Measurements from ENCODE around the gene ZNF608. TPM values are rescaled to one million over a fixed set of nuclear protein-coding genes. Genes with fewer than 3 reads are reported as not detected.

The ZNF608 gene
- total RNA-seq, 6 experiments from 2014 or later = 0.28 to 0.85 (median 0.33) TPM

DNA sequence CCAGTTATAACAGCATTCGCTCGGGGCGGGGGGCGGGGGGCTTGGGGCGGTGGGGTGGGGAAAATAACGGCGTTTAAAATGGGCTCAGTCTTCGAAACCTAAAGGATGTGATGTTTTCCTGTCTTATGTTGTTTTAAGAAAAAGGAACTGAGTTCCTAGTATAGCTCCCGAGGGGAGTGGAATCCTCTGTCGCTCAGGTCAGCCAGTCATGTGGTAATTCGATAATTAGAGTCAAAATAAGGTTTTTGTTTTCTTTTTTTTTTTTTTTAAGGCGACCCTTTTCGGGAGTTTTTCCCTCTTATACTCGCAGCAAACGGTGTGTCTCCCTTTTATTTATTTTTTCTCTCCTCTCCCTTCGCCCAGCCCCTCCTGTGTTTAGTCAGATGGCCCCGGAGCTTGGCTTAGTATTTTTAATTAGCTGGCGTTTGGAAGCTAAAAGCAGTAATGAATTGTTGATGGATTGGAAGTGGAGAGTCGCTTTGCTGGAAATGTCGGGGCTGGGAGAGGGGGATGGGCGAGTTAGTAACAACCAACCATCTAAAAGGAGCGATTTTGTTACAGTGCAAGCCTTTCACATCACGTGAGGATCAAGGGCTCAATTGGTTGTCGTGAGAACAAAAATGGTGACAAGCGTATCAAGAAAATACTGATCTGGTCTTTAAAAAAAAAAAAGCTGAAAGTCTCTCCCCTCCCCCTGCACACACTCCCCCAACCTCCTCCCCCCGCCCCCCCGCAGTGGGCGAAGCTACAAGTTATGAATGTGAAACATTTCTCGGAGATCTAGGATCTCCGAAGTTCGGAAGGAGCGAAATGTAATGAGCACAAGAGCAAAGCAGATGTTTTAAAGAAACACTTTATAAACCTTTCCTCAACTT lies 714 bp upstream of the ZNF608 start:
- H3K27me3 Mint-ChIP-seq (ENCODE audit: insufficient read depth) = peaks cover 30% of the 10 kb centered on the region
- DNase-seq = no peak
- H3K9me3 Mint-ChIP-seq = no peaks in the 10 kb centered on the region
- H3K4me3 Mint-ChIP-seq = peak overlapping the region; percentile 74
- H3K4me1 Mint-ChIP-seq (ENCODE audit: low read depth) = peaks cover 34% of the 10 kb centered on the region
- TF ChIP-seq, protein P1, sequence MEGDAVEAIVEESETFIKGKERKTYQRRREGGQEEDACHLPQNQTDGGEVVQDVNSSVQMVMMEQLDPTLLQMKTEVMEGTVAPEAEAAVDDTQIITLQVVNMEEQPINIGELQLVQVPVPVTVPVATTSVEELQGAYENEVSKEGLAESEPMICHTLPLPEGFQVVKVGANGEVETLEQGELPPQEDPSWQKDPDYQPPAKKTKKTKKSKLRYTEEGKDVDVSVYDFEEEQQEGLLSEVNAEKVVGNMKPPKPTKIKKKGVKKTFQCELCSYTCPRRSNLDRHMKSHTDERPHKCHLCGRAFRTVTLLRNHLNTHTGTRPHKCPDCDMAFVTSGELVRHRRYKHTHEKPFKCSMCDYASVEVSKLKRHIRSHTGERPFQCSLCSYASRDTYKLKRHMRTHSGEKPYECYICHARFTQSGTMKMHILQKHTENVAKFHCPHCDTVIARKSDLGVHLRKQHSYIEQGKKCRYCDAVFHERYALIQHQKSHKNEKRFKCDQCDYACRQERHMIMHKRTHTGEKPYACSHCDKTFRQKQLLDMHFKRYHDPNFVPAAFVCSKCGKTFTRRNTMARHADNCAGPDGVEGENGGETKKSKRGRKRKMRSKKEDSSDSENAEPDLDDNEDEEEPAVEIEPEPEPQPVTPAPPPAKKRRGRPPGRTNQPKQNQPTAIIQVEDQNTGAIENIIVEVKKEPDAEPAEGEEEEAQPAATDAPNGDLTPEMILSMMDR (IDR thresholded peaks at IDR 0.05) = no peak
- H3K27ac Mint-ChIP-seq = no peak overlapping the region; the same call in 1 of the 2 replicates
- H3K36me3 Mint-ChIP-seq (ENCODE audit: low read depth) = no peaks in the 10 kb centered on the region

DNA sequence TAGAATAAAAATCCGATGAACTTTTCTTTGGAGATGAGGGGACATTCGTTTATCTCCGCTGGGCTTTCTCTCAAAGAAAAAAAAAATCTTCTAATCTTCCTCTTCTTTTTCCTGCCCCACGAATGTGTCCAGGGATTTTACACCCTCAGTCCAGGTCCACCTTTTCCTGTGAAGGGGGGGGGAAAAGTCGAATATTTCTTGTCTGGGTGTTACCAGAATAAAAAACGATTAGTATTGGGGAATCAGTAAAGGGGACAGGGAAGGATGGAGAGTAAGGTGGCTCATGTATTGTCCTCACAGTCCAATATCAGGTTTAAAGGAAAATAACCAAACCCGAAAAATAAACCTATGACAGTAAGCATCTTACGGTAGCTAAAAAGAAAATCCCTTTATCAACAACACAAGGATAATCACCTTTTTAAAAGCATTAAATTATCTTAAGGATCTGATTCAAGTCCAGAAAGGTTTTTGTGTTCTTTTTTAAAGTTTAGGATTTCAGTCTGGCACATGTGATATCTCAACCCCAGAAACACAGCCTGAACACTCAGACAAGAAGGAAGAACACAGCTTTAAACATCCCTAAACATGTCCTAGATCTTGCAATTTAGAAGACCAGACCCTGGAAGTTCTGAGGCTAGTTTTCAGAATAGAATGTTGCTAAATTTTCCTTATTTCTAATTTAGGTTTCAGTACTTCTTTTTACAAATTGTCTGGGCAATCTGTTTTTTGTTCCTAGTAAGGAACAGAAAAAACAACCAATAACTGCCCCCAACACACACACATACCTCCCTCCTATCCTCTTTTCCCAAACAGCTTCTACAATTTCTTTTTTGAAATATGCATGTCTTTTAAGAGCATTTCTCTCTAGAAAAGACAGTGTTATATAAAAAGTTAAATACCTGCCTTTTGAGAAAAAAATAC lies 1.2 kb downstream of the ZNF608 start:
- no peak for DNase-seq
- Mint-ChIP-seq H3K27ac (no peak overlapping the region), H3K4me3 (no peak overlapping the region), H3K27me3 (ENCODE audit: insufficient read depth) (peaks cover 27% of the 10 kb centered on the region), H3K4me1 (ENCODE audit: low read depth) (peaks cover 34% of the 10 kb centered on the region), H3K36me3 (ENCODE audit: low read depth) (0 out of 2 replicates have a peak, but pooled peaks cover 4% of the 10 kb centered on the region), H3K9me3 (peaks cover 4% of the 10 kb centered on the region; the same call in 1 of the 2 replicates)
- TF ChIP-seq, protein P1 (IDR thresholded peaks at IDR 0.05) = no peak

DNA sequence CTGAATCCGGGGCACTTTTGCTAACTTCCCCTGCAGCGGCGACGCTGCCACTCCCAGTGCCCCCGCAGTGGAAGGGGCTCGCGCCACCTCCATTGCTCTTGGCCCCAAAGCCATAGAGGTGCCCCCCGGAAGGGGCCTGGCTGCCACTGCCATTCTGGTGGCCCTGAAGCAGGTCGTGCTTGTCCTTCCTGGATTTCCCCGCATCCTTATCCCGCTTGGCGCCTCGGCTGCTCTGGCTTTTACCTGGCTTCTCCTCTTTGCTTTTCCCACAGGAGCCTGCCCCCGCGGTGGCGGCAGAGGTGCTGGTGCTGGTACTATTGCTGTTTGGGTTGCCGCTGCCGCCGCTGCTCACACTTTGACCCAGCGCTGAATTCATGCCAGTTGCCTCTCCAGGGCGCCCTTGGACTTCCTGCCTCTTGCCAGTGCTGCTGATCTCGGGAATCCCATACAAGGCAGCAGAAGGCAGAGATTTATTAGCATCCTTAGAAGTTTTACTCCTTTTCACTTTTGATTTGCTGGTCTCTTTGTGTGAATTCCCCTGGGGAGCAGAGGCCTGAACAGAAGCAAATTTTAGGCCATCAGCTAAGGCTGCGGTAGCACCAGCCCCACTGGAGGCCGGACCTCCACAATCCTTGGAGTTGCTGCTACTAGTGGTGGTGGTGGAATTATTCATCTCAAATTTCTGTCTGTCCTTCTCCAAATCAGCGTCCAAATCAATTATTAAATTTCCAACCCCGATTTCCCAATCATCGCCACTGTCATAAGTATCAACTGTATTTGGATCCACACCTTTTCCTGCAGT lies 2.1 kb downstream of the ZNF608 start:
- TF ChIP-seq, protein P1 (IDR thresholded peaks at IDR 0.05) = no peak
- peaks cover 30% of the 10 kb centered on the region for H3K27me3 Mint-ChIP-seq (ENCODE audit: insufficient read depth)
- 0 out of 2 replicates have a peak, but pooled peaks cover 4% of the 10 kb centered on the region for H3K36me3 Mint-ChIP-seq (ENCODE audit: low read depth)
- no peak overlapping the region for H3K27ac Mint-ChIP-seq
- DNase-seq = no peak
- H3K4me3 Mint-ChIP-seq = no peak overlapping the region
- peaks cover 4% of the 10 kb centered on the region; the same call in 1 of the 2 replicates for H3K9me3 Mint-ChIP-seq
- H3K4me1 Mint-ChIP-seq (ENCODE audit: low read depth) = peaks cover 34% of the 10 kb centered on the region

DNA sequence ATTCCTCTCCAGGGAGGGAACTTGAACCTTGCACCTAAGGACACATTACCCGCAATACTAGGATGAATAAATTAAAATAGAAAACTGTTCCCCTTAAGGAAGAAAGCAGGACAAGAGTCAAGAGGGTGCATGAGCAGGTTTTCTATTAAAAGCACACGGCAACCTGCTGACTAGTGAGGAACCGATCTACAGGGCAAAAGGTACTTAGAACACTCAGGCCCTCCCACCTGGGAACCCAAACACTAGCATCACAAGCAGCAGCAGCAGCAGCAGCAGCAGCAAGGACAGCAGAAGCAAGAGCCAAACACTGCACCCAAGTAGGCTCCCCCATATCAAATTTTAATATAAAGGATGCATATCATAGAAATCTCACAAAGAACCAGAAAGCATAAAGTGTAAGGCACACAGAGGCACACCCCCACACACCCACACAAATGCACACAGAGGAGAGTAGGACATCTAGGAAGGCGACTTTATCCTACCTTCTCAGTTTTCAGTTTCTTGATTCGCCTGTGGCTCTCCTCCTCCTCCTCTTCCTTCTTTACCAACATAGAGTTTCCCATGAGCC lies 2.8 kb downstream of the ZNF608 start:
- 0 out of 2 replicates have a peak, but pooled peaks cover 4% of the 10 kb centered on the region for H3K36me3 Mint-ChIP-seq (ENCODE audit: low read depth)
- no peak overlapping the region for H3K27ac Mint-ChIP-seq
- H3K4me1 Mint-ChIP-seq (ENCODE audit: low read depth) = peaks cover 28% of the 10 kb centered on the region
- TF ChIP-seq, protein P1 (IDR thresholded peaks at IDR 0.05) = no peak
- H3K27me3 Mint-ChIP-seq (ENCODE audit: insufficient read depth) = peaks cover 34% of the 10 kb centered on the region
- DNase-seq = no peak
- no peak overlapping the region for H3K4me3 Mint-ChIP-seq
- H3K9me3 Mint-ChIP-seq = peaks cover 4% of the 10 kb centered on the region; the same call in 1 of the 2 replicates

Measured in HFFc6 (cell line).